Endothelial cell of umbilical vein (primary cell): ENCODE data around the gene NTRK1. TPM values are rescaled to one million over a fixed set of nuclear protein-coding genes. Genes with fewer than 3 reads are reported as not detected.

Experiments
- BruUV-seq: library from RNA; stranded (reverse); fragments of 400-500 nt; replicated peaks from 2 replicates; lab custom pipeline; 2021; lab: Mats Ljungman, UMichigan
- CTCF ChIA-PET: fragments of 300-600, 350-600 bp; sonication (Branson Sonifier 250); formaldehyde crosslinking; loops from one replicate; lab custom pipeline; 2021; ENCODE audit warnings: antibody characterized with exemption, inconsistent platforms; lab: Charles Lee
- POLR2A ChIA-PET: fragments of 300-600, 350-600 bp; sonication (Branson Sonifier 250); formaldehyde crosslinking; loops from one replicate; lab custom pipeline; 2021; ENCODE audit warnings: antibody characterized with exemption, inconsistent platforms; lab: Charles Lee
- DNase-seq: peaks from one replicate; pipeline ENCODE4 v3.0.0-alpha.2; 2011; ENCODE audit warnings: low read depth, low spot score
- FAIRE-seq: peaks from 2 replicates; lab custom pipeline; 2011; peaks lifted over from hg19 to GRCh38; lab: Jason Lieb, UNC
- H2AFZ ChIP-seq: 2 replicates; pipeline ENCODE4 v1.6.0; 2012; ENCODE audit warnings: low read depth, low read length, control low read depth, inconsistent platforms
- H3K27ac ChIP-seq: 2 replicates; pipeline ENCODE4 v1.5.1; 2011; ENCODE audit warnings: low read depth, mild to moderate bottlenecking, control low read depth, low read length, moderate library complexity; ENCODE audit not compliant: insufficient read depth
- H3K27me3 ChIP-seq, 2 experiments: 2 replicates each; pipeline versions ENCODE4 v1.6.0 to v1.6.1; 2011; ENCODE audit warnings: low read length in 2 of 2, mixed read lengths in 1 of 2; ENCODE audit not compliant: control insufficient read depth in 2 of 2, insufficient read depth in 2 of 2
- H3K36me3 ChIP-seq, 2 experiments: 2 replicates in 1 of 2; 3 replicates in 1 of 2; pipeline ENCODE4 v1.5.1; 2011; ENCODE audit warnings: low read length in 2 of 2, mild to moderate bottlenecking in 1 of 2, moderate library complexity in 1 of 2; ENCODE audit not compliant: control insufficient read depth in 2 of 2, insufficient read depth in 2 of 2; ENCODE audit errors: extremely low read depth in 1 of 2
- H3K4me1 ChIP-seq: 3 replicates; pipeline ENCODE4 v1.5.1; 2011; ENCODE audit warnings: mild to moderate bottlenecking, low read length; ENCODE audit not compliant: control insufficient read depth, insufficient read depth; ENCODE audit errors: extremely low read depth
- H3K4me2 ChIP-seq: 2 replicates; pipeline ENCODE4 v1.6.1; 2011; ENCODE audit warnings: low read length, control low read depth, mixed read lengths; ENCODE audit not compliant: insufficient read depth
- H3K4me3 ChIP-seq, 3 experiments: fragments of 200-600 bp in 1 of 3; sonication (generic), shearing (Covaris generic) in 1 of 3; replicated peaks in 1 of 3; 2 replicates each; pipeline ENCODE4 v1.5.1; 2011 to 2016; ENCODE audit warnings: control low read depth in 3 of 3, low read length in 3 of 3, mild to moderate bottlenecking in 2 of 3, inconsistent platforms in 1 of 3, low read depth in 1 of 3, moderate library complexity in 1 of 3; ENCODE audit not compliant: insufficient read depth in 1 of 3
- H3K79me2 ChIP-seq: 2 replicates; pipeline ENCODE4 v1.6.0; 2012; ENCODE audit warnings: low read length, inconsistent platforms; ENCODE audit not compliant: control insufficient read depth, insufficient read depth
- H3K9ac ChIP-seq: replicated peaks from 2 replicates; pipeline ENCODE3; 2011; ENCODE audit warnings: low read length, control low read depth; ENCODE audit not compliant: insufficient read depth; ENCODE audit errors: extremely low read depth
- H3K9me1 ChIP-seq: replicated peaks from 3 replicates; pipeline ENCODE4 v1.6.0; 2011; ENCODE audit warnings: mild to moderate bottlenecking, low read length; ENCODE audit not compliant: control insufficient read depth, insufficient read depth; ENCODE audit errors: extremely low read depth
- H3K9me3 ChIP-seq: replicated peaks from 2 replicates; pipeline ENCODE4 v1.5.1; 2012; ENCODE audit warnings: low read length, inconsistent platforms; ENCODE audit not compliant: control insufficient read depth, insufficient read depth
- H4K20me1 ChIP-seq: replicated peaks from 2 replicates; pipeline ENCODE3; 2011; ENCODE audit warnings: mild to moderate bottlenecking, low read length; ENCODE audit not compliant: control insufficient read depth, insufficient read depth; ENCODE audit errors: extremely low read depth
- CTCF ChIP-seq, 2 donors: IDR thresholded peaks; 1 replicate in 1 of 2; 2 replicates in 1 of 2; pipeline ENCODE4 v1.5.1; 2011; ENCODE audit warnings: low read length in 2 of 2, mild to moderate bottlenecking in 2 of 2, moderate library complexity in 2 of 2, control low read depth in 1 of 2, inconsistent platforms in 1 of 2, low read depth in 1 of 2; ENCODE audit not compliant: insufficient read depth in 1 of 2; ENCODE audit errors: extremely low read depth in 1 of 2
- EZH2 ChIP-seq: IDR thresholded peaks from 2 replicates; pipeline ENCODE4 v1.6.1; 2012; ENCODE audit warnings: borderline replicate concordance, low read depth, mild to moderate bottlenecking, moderate library complexity, low read length, inconsistent platforms; ENCODE audit not compliant: severe bottlenecking
- FOS ChIP-seq: IDR thresholded peaks from 2 replicates; pipeline ENCODE4 v1.6.1; 2011; ENCODE audit warnings: mild to moderate bottlenecking, low read length, moderate library complexity, borderline replicate concordance; ENCODE audit not compliant: insufficient read depth
- GATA2 ChIP-seq: IDR thresholded peaks from 2 replicates; pipeline ENCODE4 v1.7.0; 2011; ENCODE audit warnings: low read depth, mild to moderate bottlenecking, moderate library complexity, mixed read lengths, low read length; ENCODE audit not compliant: insufficient read length, insufficient read depth
- JUN ChIP-seq: IDR thresholded peaks from 2 replicates; pipeline ENCODE4 v1.6.1; 2011; ENCODE audit warnings: borderline replicate concordance, low read depth; ENCODE audit not compliant: insufficient read length, insufficient read depth
- MAX ChIP-seq: IDR thresholded peaks from 2 replicates; pipeline ENCODE4 v1.6.1; 2011; ENCODE audit not compliant: insufficient read depth, insufficient read length
- MYC ChIP-seq: IDR thresholded peaks from one replicate; pipeline ENCODE4 v1.6.1; 2011; ENCODE audit warnings: mild to moderate bottlenecking, low read depth, low read length
- POLR2A ChIP-seq: IDR thresholded peaks from 2 replicates; pipeline ENCODE4 v1.6.1; 2012; ENCODE audit warnings: low read depth, mild to moderate bottlenecking, control low read depth, low read length
- POLR2AphosphoS5 ChIP-seq: IDR thresholded peaks from 2 replicates; pipeline ENCODE4 v1.6.1; 2012; ENCODE audit warnings: low read depth, mild to moderate bottlenecking, control low read depth, low read length, moderate library complexity; ENCODE audit not compliant: insufficient read depth
- dilution Hi-C: fragments of 300-500 bp; cut with MboI; formaldehyde crosslinking; loops from one replicate; pipeline ENCODE4 v1.15.0; 2019; ENCODE audit warnings: low sequenced_read_pairs; ENCODE audit not compliant: extremely low pct_ligation_motif_present
- intact Hi-C: fragments of 100-400 bp; cut with micrococcal nuclease; formaldehyde crosslinking; loops from one replicate; pipeline ENCODE4 v1.10.0; 2022
- polyA plus RNA-seq, 4 experiments: library from polyadenylated mRNA; depleted of rRNA in 3 of 4; stranded (reverse) in 3 of 4; unstranded in 1 of 4; fragments of >200 nt; gene quantifications; 2 replicates each; pipeline versions ENCODE4 v1.2.1 to v1.2.3, GENCODE V29; 2011 to 2012; ENCODE audit warnings: missing spikeins in 1 of 4
- total RNA-seq: library from RNA; stranded (reverse); gene quantifications from 2 replicates; pipeline ENCODE4 v1.2.3, GENCODE V29; 2021

The NTRK1 gene
- total and polyA plus RNA-seq, 2 donors (not counting 3 experiments of a cell fraction or from before 2014, with no cell fraction given) = 0.07 TPM; not detected in 1

- H3K9me3 ChIP-seq = no peaks in the 10 kb centered on the region
- H3K36me3 ChIP-seq = no peaks in the 10 kb centered on the region
- TF ChIP-seq GATA2 = no peak
- TF ChIP-seq MAX = no peak
- TF ChIP-seq MYC = no peak
- no peak for TF ChIP-seq JUN
- TF ChIP-seq EZH2 = no peak
- TF ChIP-seq POLR2AphosphoS5 = no peak
- TF ChIP-seq CTCF (IDR thresholded peaks at IDR 0.05; ENCODE audit: extremely low read depth in 1 of 2, insufficient read depth in 1 of 2, low read depth in 1 of 2, low read length in 2 of 2) = no peak
- no peak for TF ChIP-seq FOS
- TF ChIP-seq POLR2A = no peak
- POLR2A ChIA-PET = no interaction called here
- H3K4me2 ChIP-seq = no peak overlapping the region
- FAIRE-seq (no peak), DNase-seq (no peak)
- H3K9ac ChIP-seq = no peak overlapping the region
- H4K20me1 ChIP-seq = no peaks in the 10 kb centered on the region
- CTCF ChIA-PET = interaction anchor here (1.5 to 10.5 kb wide), 3 partner anchors 17 to 164 kb away, joined by 3 to 336 read pairs (median 144); partner anchors contain the start of genes ISG20L2 and METTL25B
- peaks cover 13% of the 10 kb centered on the region for H3K4me1 ChIP-seq
- dilution Hi-C loops = no loop called here
- peaks cover 24 to 36% of the 10 kb centered on the region in 2 experiments for H3K27me3 ChIP-seq
- H2AFZ ChIP-seq = no peak overlapping the region
- intact Hi-C loops = no loop called here
- H3K79me2 ChIP-seq = no peaks in the 10 kb centered on the region
- H3K27ac ChIP-seq = no peak overlapping the region
- no TSS peak for BruUV-seq
- no peaks in the 10 kb centered on the region for H3K9me1 ChIP-seq
- no peak overlapping the region for H3K4me3 ChIP-seq
Observed at GRCh38 chr1:156854634-156855033, 6.0 kb upstream of the NTRK1 start.
